Adrenal gland (tissue), 5 donors: ENCODE measurements around the gene TKT.

Experiments
- CTCF ChIP-seq, 6 experiments: fragments of 450-650 bp in 4 of 6; fragments of 200-600 bp in 2 of 6; sonication (generic) in 1 of 6; IDR thresholded peaks; 1 replicate in 5 of 6; 2 replicates in 1 of 6; pipeline versions ENCODE4 v1.5.1 to v1.8.0; 2016 to 2021; ENCODE audit warnings: antibody characterized with exemption in 6 of 6, mild to moderate bottlenecking in 2 of 6, moderate library complexity in 1 of 6
- POLR2A ChIP-seq, 2 donors: fragments of 450-650 bp; IDR thresholded peaks; one replicate each; pipeline ENCODE4 v1.6.1; 2017; ENCODE audit warnings: antibody characterized with exemption in 2 of 2, mild to moderate bottlenecking in 2 of 2, moderate library complexity in 1 of 2
- donor health status: DM: no; HTN: no; CAD: no.

- peak in 1 of 2 donors; percentile 43 for TF ChIP-seq POLR2A (IDR thresholded peaks at IDR 0.05)
- no peak for TF ChIP-seq CTCF (IDR thresholded peaks at IDR 0.05)
Measured at GRCh38 chr3:53242155-53242554, 13.7 kb downstream of the TKT start.
